HG03439 (cell line): Measurements from ENCODE around the gene PTP4A2.

ENCODE experiments used
- ATAC-seq: cut with Tn5 transposase; IDR thresholded peaks from one replicate; pipeline ENCODE4 v1.9.1; 2021; ENCODE audit warnings: mild to moderate bottlenecking, moderate library complexity; ENCODE audit not compliant: unreplicated experiment

PTP4A2 gene

GRCh38 chr1:31938184-31938975 lies at the start of gene PTP4A2:
PTP4A2 (minus strand) TSS chr1:31938368; CDS start chr1:31919065, 19,303 bp downstream.
- peak; percentile 76 for ATAC-seq

- ATAC-seq, result no peak
Measured at GRCh38 chr1:31987135-31987619, 49.0 kb upstream of the PTP4A2 start.

- ATAC-seq, result no peak
Measured at GRCh38 chr1:31985430-31985829, 47.3 kb upstream of the PTP4A2 start.

- no peak for ATAC-seq
Measured at GRCh38 chr1:31984419-31985347, 46.5 kb upstream of the PTP4A2 start.

GRCh38 chr1:31981972-31982371 lies 43.8 kb upstream of the PTP4A2 start:
- ATAC-seq, result no peak

GRCh38 chr1:31981456-31981839 lies 43.3 kb upstream of the PTP4A2 start:
- no peak for ATAC-seq

GRCh38 chr1:31980835-31981455 lies 42.8 kb upstream of the PTP4A2 start:
- ATAC-seq, result no peak

GRCh38 chr1:31978843-31979400 lies 40.8 kb upstream of the PTP4A2 start:
- no peak for ATAC-seq

- no peak for ATAC-seq
Measured at GRCh38 chr1:31977385-31978131, 39.4 kb upstream of the PTP4A2 start.

GRCh38 chr1:31976401-31976800 lies 38.2 kb upstream of the PTP4A2 start:
- ATAC-seq, result no peak

GRCh38 chr1:31970873-31971272 lies 32.7 kb upstream of the PTP4A2 start:
- no peak for ATAC-seq

- no peak for ATAC-seq
Measured at GRCh38 chr1:31961536-31961935, 23.4 kb upstream of the PTP4A2 start.

GRCh38 chr1:31959521-31960340 lies 21.6 kb upstream of the PTP4A2 start:
- no peak for ATAC-seq

- no peak for ATAC-seq
Measured at GRCh38 chr1:31957701-31958674, 19.8 kb upstream of the PTP4A2 start.

GRCh38 chr1:31955917-31956736 lies 18.0 kb upstream of the PTP4A2 start:
- peak; percentile 74 for ATAC-seq

- ATAC-seq, result no peak
Measured at GRCh38 chr1:31954607-31955283, 16.6 kb upstream of the PTP4A2 start.

GRCh38 chr1:31952825-31953220 lies 14.7 kb upstream of the PTP4A2 start:
- ATAC-seq, result no peak
